ENCODE measurements around the gene CBFA2T3.
"Not testable (repeated sequence)": the region's sequence is repeated elsewhere in the genome, so short reads cannot be mapped to it uniquely, and the experiment has no call there.

Gene CBFA2T3

GRCh38 chr16:89013111-89013510 is 36.1 kb upstream of the CBFA2T3 start:
- no peak for DNase-seq (ENCODE audit: low read depth in 2 of 2)

DNA sequence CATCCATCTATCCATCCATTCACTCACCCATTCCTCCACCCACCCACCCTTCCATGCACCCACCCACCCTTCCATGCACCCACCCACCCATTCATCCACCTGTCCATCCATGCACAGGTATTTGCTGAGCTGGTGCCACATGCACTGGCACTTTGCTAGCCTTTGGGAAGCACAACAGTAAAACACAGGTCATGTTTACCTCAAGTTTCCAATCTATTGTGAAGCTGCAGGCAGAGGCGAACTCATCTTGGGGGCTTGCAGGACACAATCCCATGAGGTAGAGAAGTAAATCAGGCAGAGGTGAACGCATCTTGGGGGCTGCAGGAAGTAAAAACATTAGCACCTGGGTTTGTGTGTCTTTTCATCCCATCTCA is 35.6 kb upstream of the CBFA2T3 start:
- no peak for DNase-seq (ENCODE audit: low read depth in 2 of 2)

GRCh38 chr16:89011909-89012621 is 35.1 kb upstream of the CBFA2T3 start:
- no peak for DNase-seq (ENCODE audit: low read depth in 2 of 2)

DNA sequence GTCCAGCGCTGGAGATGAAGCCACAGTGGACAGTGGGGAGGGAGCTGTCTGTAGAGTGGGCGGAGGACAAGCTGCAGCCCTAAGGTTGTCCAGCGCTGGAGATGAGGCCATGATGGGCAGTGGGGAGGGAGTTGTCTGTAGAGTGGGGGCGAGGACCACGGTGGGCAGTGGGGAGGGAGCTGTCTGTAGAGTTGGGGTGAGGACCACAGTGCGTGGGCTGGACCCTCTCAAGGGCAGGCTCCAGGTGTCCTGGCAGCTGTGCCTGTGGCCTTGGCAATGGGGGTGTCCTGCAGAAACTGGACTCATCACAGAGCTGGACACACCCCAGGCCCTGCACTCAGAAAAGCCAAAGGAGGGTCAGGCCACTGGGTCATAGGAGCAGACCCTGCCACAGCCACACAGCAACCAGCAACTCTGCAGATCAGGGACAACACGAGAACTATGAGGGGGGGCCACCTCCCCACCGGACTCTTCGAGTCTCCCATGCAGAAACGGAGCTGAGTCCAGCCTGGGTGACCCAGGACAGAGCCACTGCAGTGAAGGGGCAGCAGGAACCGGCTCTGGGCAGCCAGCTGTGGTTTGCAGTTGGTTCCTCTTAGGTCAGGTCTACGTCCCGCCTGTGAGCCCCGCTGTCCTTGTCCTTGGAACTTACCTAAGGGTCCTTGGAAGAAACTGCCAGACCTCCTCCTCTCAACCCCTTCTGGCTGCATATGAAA is 33.4 kb upstream of the CBFA2T3 start:
- no peak for DNase-seq (ENCODE audit: low read depth in 2 of 2)

GRCh38 chr16:89009343-89010209 is 32.6 kb upstream of the CBFA2T3 start:
- DNase-seq (ENCODE audit: low read depth in 2 of 2): no peak

- not testable (repeated sequence) for DNase-seq (ENCODE audit: low read depth in 2 of 2)
Measured at GRCh38 chr16:89008796-89009195, 31.8 kb upstream of the CBFA2T3 start.

DNA sequence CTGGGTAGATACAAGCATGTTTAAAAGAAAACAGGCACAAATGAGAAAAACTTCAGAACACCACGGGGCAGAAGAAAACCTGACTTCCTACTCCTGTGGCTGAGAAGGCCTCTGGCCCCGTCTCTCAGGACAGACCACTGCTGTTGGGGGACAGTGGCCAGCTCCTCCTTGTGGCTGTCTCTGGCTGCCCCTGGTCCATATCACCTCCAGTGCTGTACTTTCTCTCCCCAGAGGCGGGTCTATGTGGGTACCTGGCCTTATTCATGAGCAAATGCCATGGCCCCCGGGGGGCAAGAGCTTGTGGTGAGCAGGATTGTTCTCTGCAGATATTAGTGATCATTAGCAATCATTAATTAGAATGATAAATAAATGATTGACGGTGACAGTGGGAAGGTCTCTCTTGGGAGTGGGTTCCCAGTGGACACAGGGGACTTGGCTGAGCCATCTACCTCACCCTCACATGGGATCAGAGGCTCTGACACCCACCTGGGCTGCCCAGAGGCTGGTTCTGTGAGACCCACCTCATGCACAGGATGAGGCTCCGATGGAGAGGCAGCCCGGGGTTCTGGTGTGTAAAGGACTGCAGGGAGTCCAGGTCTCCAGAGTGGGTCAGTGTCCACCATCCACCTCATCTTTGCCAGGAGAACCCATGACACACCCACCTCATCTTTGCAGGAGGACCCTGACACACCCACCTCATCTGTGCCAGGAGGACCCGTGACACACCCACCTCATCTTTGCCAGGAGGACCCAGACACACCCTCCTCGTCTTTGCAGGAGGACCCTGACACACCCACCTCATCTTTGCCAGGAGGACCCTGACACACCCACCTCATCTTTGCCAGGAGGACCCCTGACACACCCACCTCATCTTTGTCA is 30.6 kb upstream of the CBFA2T3 start:
- no peak for DNase-seq (ENCODE audit: low read depth in 2 of 2)

- DNase-seq (ENCODE audit: low read depth in 2 of 2): no peak
Measured at GRCh38 chr16:89006036-89006752, 29.2 kb upstream of the CBFA2T3 start.

- no peak for DNase-seq (ENCODE audit: low read depth in 2 of 2)
Measured at GRCh38 chr16:89005201-89006035, 28.4 kb upstream of the CBFA2T3 start.

GRCh38 chr16:89004209-89004831 is 27.3 kb upstream of the CBFA2T3 start:
- DNase-seq (ENCODE audit: low read depth in 2 of 2): no peak

DNA sequence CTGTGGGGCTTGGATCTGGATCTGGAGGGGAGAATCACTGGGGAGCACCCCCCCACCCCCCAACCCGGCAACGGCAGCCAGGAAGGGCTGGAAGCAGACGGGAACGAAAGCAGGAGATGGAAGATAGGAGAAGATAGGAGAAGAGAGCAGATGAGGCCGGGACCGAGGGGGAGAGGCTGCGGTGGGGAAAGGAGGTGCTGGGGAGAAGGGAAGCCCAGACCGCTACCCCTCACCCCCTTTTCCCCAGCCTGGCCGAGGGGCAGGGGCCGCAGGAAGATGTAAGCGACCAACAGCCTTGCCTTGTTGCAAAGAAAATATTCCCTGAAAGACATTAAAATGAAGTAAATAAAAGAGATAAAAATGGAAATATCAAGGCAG is 26.8 kb upstream of the CBFA2T3 start:
- no peak for DNase-seq (ENCODE audit: low read depth in 2 of 2)

DNA sequence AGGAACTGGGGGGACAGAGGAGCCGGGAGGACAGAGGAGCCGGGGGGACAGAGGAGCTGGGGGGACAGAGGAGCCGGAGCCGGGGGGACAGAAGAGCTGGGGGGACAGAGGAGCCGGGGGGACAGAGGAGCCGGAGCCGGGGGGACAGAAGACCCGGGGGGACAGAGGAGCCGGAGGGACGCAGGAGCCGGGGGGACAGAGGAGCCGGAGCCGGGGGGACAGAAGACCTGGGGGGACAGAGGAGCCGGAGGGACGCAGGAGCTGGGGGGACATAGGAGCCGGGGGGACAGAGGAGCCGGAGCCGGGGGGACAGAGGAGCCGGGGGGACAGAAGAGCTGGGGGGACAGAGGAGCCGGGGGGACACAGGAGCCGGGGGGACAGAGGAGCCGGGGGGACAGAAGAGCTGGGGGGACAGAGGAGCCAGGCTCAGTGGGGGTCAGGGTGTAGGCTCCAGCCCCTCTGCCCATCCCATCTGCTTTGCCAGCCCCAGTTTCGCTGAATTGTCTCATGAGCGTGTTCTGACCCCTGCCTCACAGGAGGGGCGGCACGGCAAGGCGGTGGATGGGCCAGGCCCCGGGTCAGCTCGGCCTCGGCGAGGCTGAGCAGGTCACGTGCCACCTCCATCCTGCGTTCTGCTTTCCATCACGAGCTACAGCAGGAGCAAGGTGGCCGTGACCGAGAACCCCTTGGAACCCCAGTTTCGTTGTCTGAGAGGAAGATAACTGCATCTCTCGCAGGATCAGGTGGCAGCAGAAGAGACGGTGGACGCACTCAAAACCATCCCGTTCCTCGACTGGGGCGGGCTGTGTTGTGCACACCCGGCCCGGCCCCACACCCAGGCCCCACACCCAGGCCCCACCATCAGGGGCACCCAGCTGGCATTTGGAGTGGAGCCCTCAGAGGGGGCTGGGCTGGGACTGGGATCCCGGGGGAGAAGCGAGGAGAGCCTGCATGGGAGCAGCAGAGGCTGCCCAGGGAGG is 26.1 kb upstream of the CBFA2T3 start:
- DNase-seq (ENCODE audit: low read depth in 2 of 2): no peak

- not testable (repeated sequence) for DNase-seq (ENCODE audit: low read depth in 2 of 2)
Measured at GRCh38 chr16:89002081-89002480, 25.1 kb upstream of the CBFA2T3 start.

- no peak for DNase-seq (ENCODE audit: low read depth in 2 of 2)
Measured at GRCh38 chr16:89001117-89002027, 24.4 kb upstream of the CBFA2T3 start.

DNA sequence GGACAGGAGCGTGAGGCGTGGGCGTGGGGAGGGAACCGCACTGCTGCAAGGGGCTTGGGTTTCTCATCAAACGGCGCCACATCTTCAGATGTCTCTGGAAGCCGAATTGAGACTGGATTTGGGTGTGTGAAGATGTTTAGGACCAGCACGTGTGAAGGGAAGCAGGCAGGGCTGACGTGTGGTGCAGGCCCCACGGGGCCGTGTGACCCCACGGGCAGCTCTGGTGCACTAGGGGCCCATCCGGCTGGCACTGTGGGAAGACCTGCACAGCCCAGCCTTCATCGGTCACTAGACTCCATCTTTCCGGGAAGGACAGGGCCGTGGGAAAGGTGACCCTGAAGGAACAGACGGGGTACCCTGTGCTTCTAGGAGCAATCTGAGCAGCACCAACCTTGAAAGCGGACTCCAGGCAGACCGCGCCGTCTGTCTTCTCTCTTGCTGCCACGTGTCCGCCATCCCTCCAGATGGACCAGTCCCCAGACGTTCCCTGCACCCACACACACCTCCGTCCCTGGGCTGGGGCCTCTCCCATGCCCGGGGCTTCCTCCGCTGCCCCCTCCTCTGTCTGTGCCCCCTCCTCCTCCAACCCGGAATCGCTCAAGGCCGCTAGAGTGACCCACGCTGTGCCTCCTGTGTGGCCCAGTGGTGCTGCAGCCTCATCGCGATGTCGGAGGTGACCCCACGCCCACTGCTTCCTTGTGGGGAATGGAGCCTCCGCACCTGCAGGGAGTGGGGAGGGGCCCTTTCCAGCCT is 23.4 kb upstream of the CBFA2T3 start:
- DNase-seq (ENCODE audit: low read depth in 2 of 2): peak in 1 of 2 donors; percentile 40

DNA sequence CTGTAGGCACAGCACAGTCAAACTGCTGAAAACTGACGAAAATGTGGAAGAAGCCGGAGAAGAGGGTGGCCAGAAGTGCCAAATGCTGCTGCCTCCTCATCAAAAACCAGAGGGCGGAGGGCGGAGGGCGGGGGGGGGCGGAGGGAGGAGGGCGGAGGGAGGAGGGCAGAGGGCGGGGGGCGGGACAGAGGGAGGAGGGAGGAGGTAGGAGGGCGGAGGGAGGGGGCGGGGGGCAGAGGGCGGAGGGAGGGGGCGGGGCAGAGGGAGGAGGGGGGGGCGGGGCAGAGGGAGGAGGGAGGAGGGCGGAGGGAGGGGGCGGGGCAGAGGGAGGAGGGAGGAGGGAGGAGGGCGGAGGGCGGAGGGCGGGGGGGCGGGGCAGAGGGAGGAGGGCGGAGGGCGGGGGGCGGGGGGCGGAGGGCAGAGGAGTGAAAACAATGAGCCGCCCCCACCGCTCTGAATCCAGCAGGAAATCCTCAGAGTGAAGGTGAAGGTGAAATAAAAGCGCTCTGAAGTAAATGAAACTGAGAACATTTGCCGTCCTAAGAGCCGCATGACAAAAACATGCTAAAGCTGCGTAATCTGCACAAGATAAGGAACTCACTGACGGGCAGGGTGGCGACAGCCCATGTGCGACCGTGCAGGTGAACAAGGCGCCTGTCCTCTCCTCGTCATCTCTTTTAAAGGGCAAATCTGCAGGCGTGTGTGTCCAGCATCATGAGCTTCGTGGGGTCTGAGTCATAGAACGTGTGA is 22.6 kb upstream of the CBFA2T3 start:
- peak; percentile 9 to 18 for DNase-seq (ENCODE audit: low read depth in 2 of 2)
